Fibroblast of mammary gland (primary cell): Measurements from ENCODE around the gene PRR35.

Experiments used
- DNase-seq: peaks from one replicate; pipeline ENCODE4 v3.0.0-alpha.2; 2010; ENCODE audit warnings: low read depth
- H3K4me3 ChIP-seq: 2 replicates; pipeline ENCODE4 v1.5.1; 2011; ENCODE audit warnings: low read depth, mild to moderate bottlenecking, low read length, moderate library complexity; ENCODE audit not compliant: control insufficient read depth
- CTCF ChIP-seq: conservative IDR thresholded peaks from 2 replicates; pipeline ENCODE4 v1.5.1; 2011; ENCODE audit warnings: low read depth, low read length, inconsistent platforms; ENCODE audit not compliant: control insufficient read depth, insufficient read depth

The PRR35 gene

GRCh38 chr16:560204-560700 is at the start of gene PRR35:
Gene PRR35, plus strand, starts transcription at chr16:560394. Its CDS starts 2,901 bp downstream, at chr16:563295.
- TF ChIP-seq CTCF, result no peak
- no peak within 1 kb of the TSS for H3K4me3 ChIP-seq
- no peak for DNase-seq

- DNase-seq, result no peak
- TF ChIP-seq CTCF, result no peak
Measured at GRCh38 chr16:512802-513201, 47.4 kb upstream of the PRR35 start.

GRCh38 chr16:513950-514349 is 46.2 kb upstream of the PRR35 start:
- DNase-seq, result no peak
- no peak for TF ChIP-seq CTCF
- H3K4me3 ChIP-seq, result no peak overlapping the region

More at GRCh38 chr16:512802-513201, 47.4 kb upstream of the PRR35 start:
- no peak overlapping the region for H3K4me3 ChIP-seq

GRCh38 chr16:515175-515938 is 44.8 kb upstream of the PRR35 start:
- TF ChIP-seq CTCF, result no peak
- no peak overlapping the region for H3K4me3 ChIP-seq
- DNase-seq, result no peak

- DNase-seq, result no peak
- TF ChIP-seq CTCF, result no peak
- H3K4me3 ChIP-seq, result no peak overlapping the region
Measured at GRCh38 chr16:515939-516226, 44.3 kb upstream of the PRR35 start.

GRCh38 chr16:516301-516700 is 43.9 kb upstream of the PRR35 start:
- H3K4me3 ChIP-seq, result no peak overlapping the region
- no peak for TF ChIP-seq CTCF
- DNase-seq, result no peak

- DNase-seq, result no peak
Measured at GRCh38 chr16:518858-519257, 41.3 kb upstream of the PRR35 start.

More at GRCh38 chr16:518858-519257, 41.3 kb upstream of the PRR35 start:
- no peak for TF ChIP-seq CTCF
- no peak overlapping the region for H3K4me3 ChIP-seq
